ENCODE results near the gene SEC16B. TPM values are rescaled to one million over a fixed set of nuclear protein-coding genes. Genes with fewer than 3 reads are reported as not detected.

SEC16B gene
- total and polyA plus RNA-seq, 2 of the 13 experiments (the other 11 are each of a cell fraction or from before 2014, with no cell fraction given): 4.6 to 5.8 TPM

DNA sequence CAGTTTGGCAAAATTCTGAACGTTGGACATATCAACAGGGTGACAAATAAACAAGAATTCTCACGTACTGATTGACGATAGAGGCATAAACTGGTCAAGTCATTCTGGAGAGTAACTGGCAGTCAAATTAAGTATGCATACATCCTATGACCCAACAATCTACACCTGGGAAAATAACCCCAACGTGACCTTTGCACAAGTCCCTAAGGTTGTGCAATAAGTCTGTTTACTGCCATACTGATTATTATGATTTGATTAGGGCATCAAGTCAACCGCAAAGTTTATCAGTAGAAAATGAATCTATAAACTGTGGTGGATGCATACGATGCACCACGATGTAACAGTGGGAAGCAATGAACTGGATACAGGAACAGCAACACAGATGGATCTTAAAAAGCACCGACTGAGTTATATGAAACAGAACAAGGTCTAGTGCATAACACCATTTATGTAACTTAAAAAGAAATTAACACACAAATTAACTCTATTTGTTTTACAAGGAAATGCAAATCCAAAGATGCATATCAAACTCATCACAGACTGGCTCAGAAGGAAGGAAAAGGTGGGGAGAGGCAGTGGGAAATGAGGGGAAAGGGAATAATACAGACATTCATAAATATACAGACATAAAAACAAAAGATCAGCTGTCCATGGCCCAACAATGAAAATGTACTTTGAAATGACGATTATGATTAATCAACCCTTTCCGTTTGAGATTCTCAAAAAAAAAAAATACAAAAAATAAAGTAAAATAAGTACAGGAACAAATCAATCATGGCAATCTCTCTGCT, 41.0 kb upstream of the SEC16B start (continued):
- TF ChIP-seq ZNF33A (CRISPR knock-in tag; IDR thresholded peaks at IDR 0.05; ENCODE audit: borderline replicate concordance) (no peak), STAG1 (CRISPR knock-in tag; IDR thresholded peaks at IDR 0.05) (no peak), XBP1 (CRISPR knock-in tag; IDR thresholded peaks at IDR 0.05) (no peak), HNF4A (CRISPR knock-in tag; IDR thresholded peaks at IDR 0.05) (0 out of 2 replicates have a peak, but pooled peaks have one; percentile 19), CEBPG (CRISPR knock-in tag; IDR thresholded peaks at IDR 0.05) (0 out of 2 replicates have a peak, but pooled peaks have one; percentile 41)
- TF ChIP-seq, protein P1, sequence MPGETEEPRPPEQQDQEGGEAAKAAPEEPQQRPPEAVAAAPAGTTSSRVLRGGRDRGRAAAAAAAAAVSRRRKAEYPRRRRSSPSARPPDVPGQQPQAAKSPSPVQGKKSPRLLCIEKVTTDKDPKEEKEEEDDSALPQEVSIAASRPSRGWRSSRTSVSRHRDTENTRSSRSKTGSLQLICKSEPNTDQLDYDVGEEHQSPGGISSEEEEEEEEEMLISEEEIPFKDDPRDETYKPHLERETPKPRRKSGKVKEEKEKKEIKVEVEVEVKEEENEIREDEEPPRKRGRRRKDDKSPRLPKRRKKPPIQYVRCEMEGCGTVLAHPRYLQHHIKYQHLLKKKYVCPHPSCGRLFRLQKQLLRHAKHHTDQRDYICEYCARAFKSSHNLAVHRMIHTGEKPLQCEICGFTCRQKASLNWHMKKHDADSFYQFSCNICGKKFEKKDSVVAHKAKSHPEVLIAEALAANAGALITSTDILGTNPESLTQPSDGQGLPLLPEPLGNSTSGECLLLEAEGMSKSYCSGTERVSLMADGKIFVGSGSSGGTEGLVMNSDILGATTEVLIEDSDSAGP (CRISPR knock-in tag; IDR thresholded peaks at IDR 0.05; ENCODE audit: borderline replicate concordance): no peak
- TF ChIP-seq, protein P2, sequence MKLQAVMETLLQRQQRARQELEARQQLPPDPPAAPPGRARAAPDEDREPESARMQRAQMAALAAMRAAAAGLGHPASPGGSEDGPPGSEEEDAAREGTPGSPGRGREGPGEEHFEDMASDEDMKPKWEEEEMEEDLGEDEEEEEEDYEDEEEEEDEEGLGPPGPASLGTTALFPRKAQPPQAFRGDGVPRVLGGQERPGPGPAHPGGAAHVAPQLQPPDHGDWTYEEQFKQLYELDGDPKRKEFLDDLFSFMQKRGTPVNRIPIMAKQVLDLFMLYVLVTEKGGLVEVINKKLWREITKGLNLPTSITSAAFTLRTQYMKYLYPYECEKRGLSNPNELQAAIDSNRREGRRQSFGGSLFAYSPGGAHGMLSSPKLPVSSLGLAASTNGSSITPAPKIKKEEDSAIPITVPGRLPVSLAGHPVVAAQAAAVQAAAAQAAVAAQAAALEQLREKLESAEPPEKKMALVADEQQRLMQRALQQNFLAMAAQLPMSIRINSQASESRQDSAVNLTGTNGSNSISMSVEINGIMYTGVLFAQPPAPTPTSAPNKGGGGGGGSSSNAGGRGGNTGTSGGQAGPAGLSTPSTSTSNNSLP (IDR thresholded peaks at IDR 0.05; ENCODE audit: low read depth, low read length): no peak
- TF ChIP-seq, protein P3, sequence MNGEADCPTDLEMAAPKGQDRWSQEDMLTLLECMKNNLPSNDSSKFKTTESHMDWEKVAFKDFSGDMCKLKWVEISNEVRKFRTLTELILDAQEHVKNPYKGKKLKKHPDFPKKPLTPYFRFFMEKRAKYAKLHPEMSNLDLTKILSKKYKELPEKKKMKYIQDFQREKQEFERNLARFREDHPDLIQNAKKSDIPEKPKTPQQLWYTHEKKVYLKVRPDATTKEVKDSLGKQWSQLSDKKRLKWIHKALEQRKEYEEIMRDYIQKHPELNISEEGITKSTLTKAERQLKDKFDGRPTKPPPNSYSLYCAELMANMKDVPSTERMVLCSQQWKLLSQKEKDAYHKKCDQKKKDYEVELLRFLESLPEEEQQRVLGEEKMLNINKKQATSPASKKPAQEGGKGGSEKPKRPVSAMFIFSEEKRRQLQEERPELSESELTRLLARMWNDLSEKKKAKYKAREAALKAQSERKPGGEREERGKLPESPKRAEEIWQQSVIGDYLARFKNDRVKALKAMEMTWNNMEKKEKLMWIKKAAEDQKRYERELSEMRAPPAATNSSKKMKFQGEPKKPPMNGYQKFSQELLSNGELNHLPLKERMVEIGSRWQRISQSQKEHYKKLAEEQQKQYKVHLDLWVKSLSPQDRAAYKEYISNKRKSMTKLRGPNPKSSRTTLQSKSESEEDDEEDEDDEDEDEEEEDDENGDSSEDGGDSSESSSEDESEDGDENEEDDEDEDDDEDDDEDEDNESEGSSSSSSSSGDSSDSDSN (CRISPR knock-in tag; IDR thresholded peaks at IDR 0.05): no peak

All from HepG2 (cell line).